HG02642 (cell line): ENCODE measurements around the gene PTPN3.
"Not testable (repeated sequence)": the region's sequence is repeated elsewhere in the genome, so short reads cannot be mapped to it uniquely, and the experiment has no call there.

ENCODE experiments used
- ATAC-seq: cut with Tn5 transposase; IDR thresholded peaks from one replicate; pipeline ENCODE4 v1.9.1; 2021; ENCODE audit warnings: mild to moderate bottlenecking; ENCODE audit not compliant: unreplicated experiment, poor library complexity

Gene PTPN3

DNA sequence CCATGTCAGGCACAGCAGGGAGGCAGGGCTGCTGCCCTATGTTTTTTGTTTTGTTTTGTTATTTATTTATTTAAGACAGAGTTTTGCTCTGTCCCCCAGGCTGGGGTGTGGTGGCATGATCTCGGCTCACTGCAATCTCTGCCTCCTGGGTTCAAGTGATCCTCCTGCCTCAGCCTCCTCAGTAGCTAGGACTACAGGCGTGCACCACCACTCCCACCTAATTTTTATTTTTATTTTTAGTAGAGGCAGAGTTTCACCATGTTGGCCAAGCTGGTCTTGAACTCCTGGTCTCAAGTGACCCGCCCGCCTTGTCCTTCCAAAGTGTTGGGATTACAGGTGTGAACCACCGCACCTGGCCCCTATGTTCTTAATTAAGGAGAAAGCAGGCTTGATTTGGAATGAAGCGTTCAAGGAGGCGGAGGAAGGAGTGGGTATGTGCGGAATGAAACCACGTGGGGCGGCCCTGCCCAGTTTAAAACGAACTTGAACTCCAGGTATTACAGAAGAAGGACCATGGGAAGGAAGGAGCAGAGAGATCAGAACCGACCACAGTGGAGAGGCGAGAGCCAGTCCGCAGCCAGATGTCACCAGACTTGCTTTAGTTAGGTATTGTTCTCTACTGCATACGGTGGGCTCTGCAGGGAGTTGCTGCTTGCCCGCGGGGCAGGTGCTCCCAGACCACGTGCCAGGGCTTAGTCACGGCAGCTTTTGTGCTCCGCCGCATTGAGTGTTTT is 142.4 kb downstream of the PTPN3 start:
- ATAC-seq: no peak

DNA sequence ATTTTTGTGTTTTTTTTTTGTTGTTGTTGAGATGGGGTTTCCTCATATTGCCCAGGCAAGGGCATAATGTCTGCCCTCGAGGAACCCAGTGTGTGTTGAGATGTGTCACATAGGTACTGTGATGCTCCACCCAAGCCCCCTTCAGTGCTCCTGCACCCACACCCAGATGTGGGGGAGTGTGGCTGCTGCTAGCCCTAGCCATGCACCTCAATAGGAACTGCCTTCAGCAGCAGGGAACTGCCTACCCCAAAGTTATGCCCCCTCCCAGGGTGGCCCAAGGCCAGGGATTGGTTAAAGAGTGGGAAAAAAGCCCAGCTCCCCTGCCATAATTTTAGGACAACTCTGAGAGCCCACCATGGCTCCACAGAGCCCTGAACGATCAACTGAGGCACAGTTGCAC is 143.9 kb downstream of the PTPN3 start:
- no peak for ATAC-seq

DNA sequence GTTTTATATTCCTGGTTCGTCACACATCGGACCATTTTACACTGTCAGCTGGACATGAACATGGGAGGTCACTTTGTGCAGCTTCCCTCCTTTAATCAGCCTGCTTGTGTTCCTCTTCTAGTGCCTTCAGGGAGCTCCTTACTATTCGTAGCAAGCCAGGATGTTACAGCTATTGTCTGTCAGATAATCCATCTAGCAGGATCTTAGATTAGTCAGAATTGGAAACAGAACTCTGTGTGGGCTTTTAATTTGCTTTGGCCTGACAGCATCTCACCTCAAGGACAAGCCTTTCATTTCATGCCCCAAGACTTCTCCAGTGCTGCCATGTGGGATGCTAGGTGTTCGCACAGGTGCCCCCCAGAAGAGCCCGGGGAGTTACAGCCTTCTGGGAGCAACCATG is 147.1 kb downstream of the PTPN3 start:
- ATAC-seq: no peak

- ATAC-seq: no peak
Measured at GRCh38 chr9:109349421-109349846, 148.7 kb downstream of the PTPN3 start.

- no peak for ATAC-seq
Measured at GRCh38 chr9:109346904-109347303, 151.2 kb downstream of the PTPN3 start.

- ATAC-seq: no peak
Measured at GRCh38 chr9:109344866-109345265, 153.2 kb downstream of the PTPN3 start.

GRCh38 chr9:109342878-109343277 is 155.2 kb downstream of the PTPN3 start:
- no peak for ATAC-seq

DNA sequence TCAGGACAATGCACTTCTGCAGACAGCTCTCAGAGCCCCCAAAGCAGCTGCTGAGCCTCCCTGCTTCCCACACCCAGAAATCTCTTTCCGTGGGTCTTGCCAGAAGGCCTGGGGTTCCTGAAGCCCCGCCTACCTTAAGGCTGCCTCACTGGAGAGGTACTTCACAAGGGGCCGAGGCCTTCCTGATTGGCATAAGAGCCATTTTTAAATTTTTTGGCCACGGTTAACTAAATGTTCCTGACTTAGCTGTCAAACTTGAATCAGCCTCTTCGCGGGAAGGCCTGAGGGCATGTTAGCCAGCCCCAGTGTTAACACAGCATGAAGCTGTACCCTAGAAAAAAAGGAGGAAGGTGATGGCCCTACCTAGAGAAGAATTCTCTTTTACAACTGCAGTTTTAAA is 156.5 kb downstream of the PTPN3 start:
- ATAC-seq: no peak

GRCh38 chr9:109340979-109341378 is 157.1 kb downstream of the PTPN3 start:
- not testable (repeated sequence) for ATAC-seq

DNA sequence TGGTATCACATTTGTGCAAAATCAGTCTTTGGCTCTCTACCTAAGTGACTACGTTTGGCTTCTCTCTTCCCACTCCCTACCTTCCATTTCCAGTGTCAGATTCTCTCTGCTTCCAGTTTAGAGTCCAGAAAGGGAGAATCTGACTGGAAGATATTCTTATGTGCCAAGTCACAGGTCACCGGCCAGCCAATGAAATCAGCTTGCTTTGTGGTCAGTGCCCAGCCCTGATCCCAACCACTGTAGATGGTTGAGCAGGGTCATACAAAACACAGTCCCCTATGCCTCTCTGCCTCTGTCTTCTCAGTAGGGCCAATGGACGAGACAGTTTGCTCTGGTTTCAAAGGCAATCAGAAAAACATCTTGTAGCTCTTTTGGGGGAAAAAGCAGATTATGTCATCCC is 161.7 kb downstream of the PTPN3 start:
- ATAC-seq: no peak

GRCh38 chr9:109335929-109336328 is 162.2 kb downstream of the PTPN3 start:
- ATAC-seq: no peak

GRCh38 chr9:109335121-109335520 is 163.0 kb downstream of the PTPN3 start:
- ATAC-seq: no peak

DNA sequence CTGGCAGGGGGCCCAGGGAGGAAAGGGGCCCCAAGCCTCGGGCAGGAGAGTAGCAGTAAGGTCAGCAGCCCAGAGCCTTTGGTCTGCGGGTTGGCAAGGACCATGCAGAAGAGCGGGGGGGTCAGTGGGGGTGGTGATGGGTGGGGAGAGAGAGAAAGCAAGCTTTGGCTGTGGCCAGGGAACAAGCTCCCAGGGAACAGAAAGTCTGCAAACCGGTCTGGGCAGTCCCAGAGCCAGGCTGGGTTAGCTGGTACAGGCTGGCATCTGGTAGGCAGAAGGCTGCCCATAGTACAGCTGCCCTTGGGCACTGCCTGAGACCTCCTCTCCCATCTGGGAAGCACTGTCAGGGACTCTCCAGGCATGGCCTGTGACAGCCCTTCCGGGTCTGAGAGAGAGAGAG is 166.8 kb downstream of the PTPN3 start:
- no peak for ATAC-seq

DNA sequence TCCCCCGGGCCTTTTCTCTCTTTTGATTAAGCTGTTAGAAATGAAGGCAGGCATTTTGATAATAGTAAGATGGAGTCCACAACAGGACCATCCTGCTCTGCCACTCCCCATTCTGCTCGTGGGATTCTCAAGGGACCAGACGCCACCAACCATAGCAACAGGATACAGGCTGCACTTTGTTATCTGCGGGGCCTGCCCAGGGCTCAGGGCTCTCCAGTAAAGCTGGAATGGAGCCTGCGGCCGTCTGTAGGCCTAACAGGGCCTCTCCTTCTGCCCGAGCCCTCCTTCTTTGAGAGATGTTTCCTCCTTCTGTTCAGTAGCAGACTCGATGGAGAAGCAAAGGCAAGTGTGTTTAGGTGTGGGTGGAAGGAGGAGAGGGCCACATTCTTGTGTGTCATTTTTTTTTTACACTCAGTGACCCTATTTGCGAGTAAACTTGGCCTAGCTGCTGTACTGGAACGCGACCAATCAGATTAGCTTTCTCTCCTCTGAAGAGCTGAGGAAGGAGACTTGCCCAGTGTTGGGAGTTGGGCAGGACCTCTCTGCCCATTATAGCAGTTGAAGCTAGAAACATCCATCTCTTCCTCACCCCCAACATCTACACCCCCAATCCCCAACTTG is 168.4 kb downstream of the PTPN3 start:
- no peak for ATAC-seq

DNA sequence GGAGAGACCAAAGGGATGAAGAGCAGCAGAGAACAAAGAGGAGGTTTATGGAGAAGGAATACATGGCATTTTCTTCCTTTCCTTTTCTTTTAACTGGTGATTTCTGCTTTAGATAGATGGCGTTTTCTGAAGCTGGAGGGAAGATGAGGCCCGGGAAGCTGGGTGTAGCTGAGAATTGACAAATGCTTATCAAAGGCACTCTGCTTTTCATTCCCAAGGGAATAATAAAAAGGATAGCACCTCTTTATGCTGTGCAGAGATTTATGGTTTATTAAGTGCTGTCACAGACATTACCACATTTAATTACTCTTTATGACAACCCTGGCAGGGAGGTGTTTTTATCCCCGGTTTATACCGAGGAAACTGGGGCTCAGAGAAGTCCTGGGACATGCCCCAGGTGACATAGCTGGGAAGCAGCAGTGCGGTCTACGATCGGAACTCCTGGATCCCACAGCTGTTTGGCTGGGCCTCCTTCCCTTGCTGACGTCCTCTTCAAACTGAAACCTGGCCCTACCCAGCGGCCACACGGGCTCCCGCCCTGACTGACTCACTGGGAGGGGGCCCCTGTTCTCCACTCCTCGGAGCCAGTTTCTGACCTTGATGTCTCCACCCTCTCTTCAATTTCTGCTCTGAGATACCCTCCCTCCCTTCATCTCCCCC is 169.0 kb downstream of the PTPN3 start:
- ATAC-seq: no peak
